NCI-H146 treated with DMSO at 0.1 percent for 48 hours (cell line): Measurements from ENCODE around the gene MMD.
"Not testable (repeated sequence)": the region's sequence is repeated elsewhere in the genome, so short reads cannot be mapped to it uniquely, and the experiment has no call there.

Experiments used
- DNase-seq: peaks from one replicate; lab custom pipeline; 2025; ENCODE audit not compliant: unreplicated experiment; lab: John Stamatoyannopoulos, UW

MMD gene

GRCh38 chr17:55424893-55425540 lies 3.4 kb upstream of the MMD start:
- no peak for DNase-seq

- no peak for DNase-seq
These were observed 1.9 kb upstream of the MMD start for GRCh38 chr17:55423535-55423934.

GRCh38 chr17:55422828-55423164 lies 1.2 kb upstream of the MMD start:
- DNase-seq: not testable (repeated sequence)

- no peak for DNase-seq
These were observed 858 bp downstream of the MMD start for GRCh38 chr17:55420776-55421178.

- no peak for DNase-seq
These were observed 1.4 kb downstream of the MMD start for GRCh38 chr17:55420067-55420775.

GRCh38 chr17:55418369-55419268 lies 3.0 kb downstream of the MMD start:
- no peak for DNase-seq

- DNase-seq: no peak
These were observed 4.0 kb downstream of the MMD start for GRCh38 chr17:55417411-55418268.

- no peak for DNase-seq
These were observed 5.1 kb downstream of the MMD start for GRCh38 chr17:55416470-55417052.

GRCh38 chr17:55416000-55416399 lies 5.6 kb downstream of the MMD start:
- no peak for DNase-seq

- no peak for DNase-seq
These were observed 6.7 kb downstream of the MMD start for GRCh38 chr17:55414983-55415382.

GRCh38 chr17:55413825-55414489 lies 7.7 kb downstream of the MMD start:
- no peak for DNase-seq

- DNase-seq: no peak
These were observed 10.2 kb downstream of the MMD start for GRCh38 chr17:55411463-55411855.

GRCh38 chr17:55410722-55411462 lies 10.7 kb downstream of the MMD start:
- DNase-seq: no peak

- no peak for DNase-seq
These were observed 12.4 kb downstream of the MMD start for GRCh38 chr17:55409030-55409800.

- no peak for DNase-seq
These were observed 13.7 kb downstream of the MMD start for GRCh38 chr17:55407641-55408566.

- no peak for DNase-seq
These were observed 16.0 kb downstream of the MMD start for GRCh38 chr17:55405600-55405999.

- not testable (repeated sequence) for DNase-seq
These were observed 17.4 kb downstream of the MMD start for GRCh38 chr17:55404197-55404596.

- no peak for DNase-seq
These were observed 19.3 kb downstream of the MMD start for GRCh38 chr17:55402374-55402773.
